Uterus (tissue), 4 donors: ENCODE data around the gene DLGAP1. TPM values are rescaled to one million over a fixed set of nuclear protein-coding genes. Genes with fewer than 3 reads are reported as not detected.

Source experiments
- DNase-seq, 2 donors: peaks; one replicate each; pipeline ENCODE4 v3.0.0-alpha.2; 2019 to 2020
- H3K27ac ChIP-seq, 2 donors: fragments of 200-600 bp; sonication (generic); 1 replicate in 1 of 2; 2 replicates in 1 of 2; pipeline ENCODE4 v1.5.1; 2016 to 2018
- H3K27me3 ChIP-seq, 2 donors: fragments of 200-600 bp; sonication (generic); one replicate each; pipeline ENCODE4 v1.5.1; 2018 to 2019; ENCODE audit warnings: control low read depth in 1 of 2
- H3K36me3 ChIP-seq, 2 donors: fragments of 200-600 bp; sonication (generic); one replicate each; pipeline ENCODE4 v1.5.1; 2019; ENCODE audit warnings: control low read depth in 1 of 2
- H3K4me1 ChIP-seq, 2 donors: fragments of 200-600 bp; sonication (generic); one replicate each; pipeline ENCODE4 v1.5.1; 2018 to 2019; ENCODE audit warnings: control low read depth in 1 of 2
- H3K4me3 ChIP-seq, 2 donors: fragments of 200-600 bp; sonication (generic); 1 replicate in 1 of 2; 2 replicates in 1 of 2; pipeline ENCODE4 v1.5.1; 2018 to 2019; ENCODE audit warnings: mild to moderate bottlenecking in 1 of 2
- H3K9me3 ChIP-seq, 2 donors: fragments of 200-600 bp; sonication (generic); one replicate each; pipeline ENCODE4 v1.5.1; 2019; ENCODE audit warnings: control low read depth in 1 of 2
- POLR2A ChIP-seq, 2 donors: fragments of 450-650 bp; IDR thresholded peaks; one replicate each; pipeline ENCODE4 v1.6.1; 2016; ENCODE audit warnings: antibody characterized with exemption in 2 of 2, mild to moderate bottlenecking in 1 of 2, moderate library complexity in 1 of 2
- intact Hi-C: fragments of 100-400 bp; cut with DNase I; formaldehyde crosslinking; loops from one replicate; pipeline ENCODE4 v1.15.1; 2023; ENCODE audit warnings: low total_unique reads
- total RNA-seq, 4 donors: library from RNA; depleted of rRNA in 3 of 4; stranded (reverse); fragments of >200 nt in 3 of 4; gene quantifications; one replicate each; pipeline versions ENCODE4 v1.1.0 to v1.2.4, GENCODE V29; 2014 to 2023
- TF ChIP-seq, protein P1 (sequence below), 4 experiments: fragments of 200-600 bp in 2 of 4; fragments of 450-650 bp in 2 of 4; sonication (generic) in 2 of 4; IDR thresholded peaks; one replicate each; pipeline ENCODE4 v1.5.1; 2016 to 2019; ENCODE audit warnings: antibody characterized with exemption in 4 of 4, mild to moderate bottlenecking in 2 of 4, moderate library complexity in 1 of 4
- donor health status: DM: yes; HTN: yes; CAD: no.

DLGAP1 gene
- total RNA-seq, 4 donors from 2014 or later: 1.0 to 9.6 (median 3.3) TPM

DNA sequence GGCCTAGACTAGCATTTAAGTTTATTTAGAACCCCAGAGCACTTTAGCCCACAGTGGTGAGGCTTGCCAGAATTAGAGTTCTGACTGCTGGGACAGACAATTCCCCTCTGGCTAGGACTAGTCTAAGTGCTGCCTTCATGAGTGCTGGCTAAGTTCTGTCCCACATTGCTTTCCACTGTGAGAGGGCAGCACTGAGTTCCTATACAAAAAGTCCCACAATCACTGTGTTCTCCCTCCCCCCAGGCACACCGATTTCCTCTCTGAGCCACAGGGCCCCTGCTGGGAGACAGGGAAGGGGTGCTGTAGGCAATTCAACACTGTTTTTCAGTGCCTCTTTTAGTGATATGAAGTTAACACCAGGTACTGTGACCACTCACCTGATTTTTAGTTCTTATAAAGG is 310.9 kb downstream of the DLGAP1 start:
- H3K4me3 ChIP-seq: no peak overlapping the region
- TF ChIP-seq, protein P1, sequence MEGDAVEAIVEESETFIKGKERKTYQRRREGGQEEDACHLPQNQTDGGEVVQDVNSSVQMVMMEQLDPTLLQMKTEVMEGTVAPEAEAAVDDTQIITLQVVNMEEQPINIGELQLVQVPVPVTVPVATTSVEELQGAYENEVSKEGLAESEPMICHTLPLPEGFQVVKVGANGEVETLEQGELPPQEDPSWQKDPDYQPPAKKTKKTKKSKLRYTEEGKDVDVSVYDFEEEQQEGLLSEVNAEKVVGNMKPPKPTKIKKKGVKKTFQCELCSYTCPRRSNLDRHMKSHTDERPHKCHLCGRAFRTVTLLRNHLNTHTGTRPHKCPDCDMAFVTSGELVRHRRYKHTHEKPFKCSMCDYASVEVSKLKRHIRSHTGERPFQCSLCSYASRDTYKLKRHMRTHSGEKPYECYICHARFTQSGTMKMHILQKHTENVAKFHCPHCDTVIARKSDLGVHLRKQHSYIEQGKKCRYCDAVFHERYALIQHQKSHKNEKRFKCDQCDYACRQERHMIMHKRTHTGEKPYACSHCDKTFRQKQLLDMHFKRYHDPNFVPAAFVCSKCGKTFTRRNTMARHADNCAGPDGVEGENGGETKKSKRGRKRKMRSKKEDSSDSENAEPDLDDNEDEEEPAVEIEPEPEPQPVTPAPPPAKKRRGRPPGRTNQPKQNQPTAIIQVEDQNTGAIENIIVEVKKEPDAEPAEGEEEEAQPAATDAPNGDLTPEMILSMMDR (IDR thresholded peaks at IDR 0.05): no peak
- no peak for TF ChIP-seq POLR2A (IDR thresholded peaks at IDR 0.05)
- H3K36me3 ChIP-seq: no peaks in the 10 kb centered on the region
- intact Hi-C loops: no loop called here
- DNase-seq: no peak
- H3K27ac ChIP-seq: no peak overlapping the region
- peaks cover 0 to 4% of the 10 kb centered on the region in 2 donors for H3K27me3 ChIP-seq
- no peaks in the 10 kb centered on the region for H3K4me1 ChIP-seq
- no peaks in the 10 kb centered on the region for H3K9me3 ChIP-seq

DNA sequence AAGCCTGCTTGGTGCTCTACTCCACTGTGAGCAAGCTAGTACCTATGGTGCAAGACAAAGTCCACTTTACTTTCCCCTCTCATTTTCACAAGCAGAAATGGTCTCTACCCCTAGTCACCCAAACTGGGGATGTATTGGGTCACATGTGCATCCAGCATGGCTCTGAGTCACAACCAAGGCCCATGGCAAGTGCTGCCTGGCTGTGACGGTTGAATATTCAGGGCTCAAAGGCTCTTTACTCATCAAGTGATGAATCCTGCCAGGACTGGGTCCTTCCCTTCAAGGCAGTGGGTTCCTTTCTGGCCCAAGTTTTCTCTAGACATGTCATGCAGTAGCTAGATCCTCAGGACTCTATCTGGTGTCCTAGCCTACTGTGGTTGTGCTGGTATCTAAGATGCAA is 311.5 kb downstream of the DLGAP1 start:
- Histone ChIP-seq H3K27ac (no peak overlapping the region), H3K27me3 (peaks cover 0 to 4% of the 10 kb centered on the region in 2 donors), H3K9me3 (no peaks in the 10 kb centered on the region), H3K4me1 (no peaks in the 10 kb centered on the region), H3K4me3 (no peak overlapping the region), H3K36me3 (no peaks in the 10 kb centered on the region)
- intact Hi-C loops: no loop called here
- TF ChIP-seq POLR2A (IDR thresholded peaks at IDR 0.05): no peak
- TF ChIP-seq, protein P1 (IDR thresholded peaks at IDR 0.05): no peak
- no peak for DNase-seq

DNA sequence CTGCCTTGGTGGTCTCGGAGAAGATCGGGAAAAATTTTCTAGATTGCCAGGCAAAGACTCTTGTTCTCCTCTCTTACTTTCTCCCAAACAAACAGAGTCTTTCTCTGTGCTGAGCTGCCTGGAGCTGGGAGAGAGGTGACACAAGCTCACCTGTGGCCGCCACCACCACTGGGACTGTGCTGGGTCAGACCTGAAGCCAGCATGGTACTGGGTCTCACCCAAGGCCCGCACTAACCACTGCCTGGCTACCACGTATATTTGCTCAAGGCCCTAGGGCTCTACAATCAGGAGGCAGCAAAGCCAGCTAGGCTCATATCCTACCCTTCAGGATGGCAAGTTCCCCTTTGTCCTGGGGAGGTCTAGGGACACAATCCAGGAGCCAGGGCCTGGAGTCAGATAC is 312.2 kb downstream of the DLGAP1 start:
- TF ChIP-seq POLR2A (IDR thresholded peaks at IDR 0.05): no peak
- TF ChIP-seq, protein P1 (IDR thresholded peaks at IDR 0.05): no peak
- Histone ChIP-seq H3K27ac (no peak overlapping the region), H3K4me1 (no peaks in the 10 kb centered on the region), H3K36me3 (no peaks in the 10 kb centered on the region), H3K4me3 (no peak overlapping the region), H3K27me3 (peaks cover 0 to 4% of the 10 kb centered on the region in 2 donors), H3K9me3 (no peaks in the 10 kb centered on the region)
- intact Hi-C loops: no loop called here
- DNase-seq: no peak

DNA sequence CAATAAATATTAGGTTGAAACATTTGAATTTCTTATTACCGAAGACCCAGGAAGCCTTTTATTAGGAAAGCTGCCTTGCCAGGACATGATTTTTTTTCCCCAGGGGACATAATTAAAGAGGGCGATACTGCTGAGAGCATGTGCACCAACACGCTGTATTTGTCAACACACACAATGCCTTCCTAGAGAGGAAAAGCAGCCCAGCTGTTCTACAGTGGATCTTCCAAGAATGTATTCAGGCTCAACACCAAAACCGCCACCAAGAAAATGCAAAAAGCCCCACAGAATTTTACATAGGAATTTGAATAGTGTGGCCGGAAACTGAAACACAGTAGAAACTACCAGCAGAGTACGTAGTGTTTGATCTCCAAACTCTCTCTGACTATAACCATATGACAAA is 320.4 kb downstream of the DLGAP1 start:
- no peaks in the 10 kb centered on the region for H3K36me3 ChIP-seq
- no peaks in the 10 kb centered on the region for H3K27me3 ChIP-seq
- H3K4me3 ChIP-seq: no peak overlapping the region
- TF ChIP-seq, protein P1 (IDR thresholded peaks at IDR 0.05): no peak
- no peak for TF ChIP-seq POLR2A (IDR thresholded peaks at IDR 0.05)
- no peaks in the 10 kb centered on the region for H3K4me1 ChIP-seq
- no peaks in the 10 kb centered on the region for H3K9me3 ChIP-seq
- no peak overlapping the region for H3K27ac ChIP-seq
- DNase-seq: no peak
- intact Hi-C loops: no loop called here

DNA sequence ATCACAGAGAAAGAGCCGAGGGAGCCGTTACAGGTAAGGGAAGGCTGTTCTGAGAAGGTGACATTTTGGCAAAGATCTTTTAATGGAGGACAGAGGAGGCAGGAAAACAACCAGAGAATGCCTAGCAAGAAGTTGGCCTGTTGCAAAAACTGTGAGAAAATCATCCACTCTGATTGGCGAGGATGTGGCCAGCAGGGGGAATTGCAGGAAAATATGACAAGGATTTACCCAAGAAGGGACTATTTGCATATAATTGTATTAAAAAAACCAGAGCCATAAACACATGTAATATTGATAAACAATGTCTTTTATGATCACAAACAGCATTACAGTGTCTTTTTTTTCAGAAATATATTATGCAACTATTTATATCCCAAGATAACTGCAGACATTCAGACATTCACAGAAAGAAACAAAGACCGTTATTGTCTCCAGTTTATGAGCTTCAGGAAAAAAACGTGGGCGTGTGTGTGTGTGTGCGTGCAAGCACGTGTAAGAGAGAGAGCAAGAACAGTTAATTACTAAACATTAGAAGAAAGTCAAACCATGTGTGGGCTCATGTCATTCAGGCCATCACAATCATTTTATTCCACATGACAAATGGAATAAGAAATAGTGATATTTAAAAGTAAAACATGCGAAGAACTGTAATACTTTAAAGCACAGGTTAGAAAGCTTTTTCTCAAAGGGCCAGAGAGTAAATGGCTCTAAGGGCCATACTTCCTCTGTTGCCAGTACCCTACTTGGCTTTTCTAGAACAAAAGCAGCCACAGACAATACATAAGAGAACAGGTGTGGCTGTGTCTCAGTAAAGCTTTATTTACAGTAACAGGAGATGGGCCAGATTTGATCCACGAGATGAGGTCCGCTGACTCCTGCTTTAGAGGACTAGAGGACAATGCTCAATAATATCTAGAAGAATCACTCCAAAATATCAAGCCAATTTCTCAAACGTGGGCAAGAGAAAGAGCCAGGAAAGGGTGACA is 324.1 kb downstream of the DLGAP1 start:
- Histone ChIP-seq H3K27ac (no peak overlapping the region), H3K4me1 (no peaks in the 10 kb centered on the region), H3K4me3 (no peak overlapping the region), H3K27me3 (no peaks in the 10 kb centered on the region), H3K36me3 (no peaks in the 10 kb centered on the region), H3K9me3 (no peaks in the 10 kb centered on the region)
- no peak for TF ChIP-seq POLR2A (IDR thresholded peaks at IDR 0.05)
- TF ChIP-seq, protein P1 (IDR thresholded peaks at IDR 0.05): no peak
- intact Hi-C loops: no loop called here
- DNase-seq: no peak
